A549 (cell line): ENCODE results near the gene UMAD1. TPM values are rescaled to one million over a fixed set of nuclear protein-coding genes. Genes with fewer than 3 reads are reported as not detected.

Experiments
- ATAC-seq, 2 experiments: fragments of 200-7000 bp in 1 of 2; fragments of >200 bp in 1 of 2; cut with Nextera tagmentation in 1 of 2; cut with Tn5 transposase in 1 of 2; 3 replicates each; pipeline versions ENCODE4 v1.8.0 to v1.9.1; 2018 to 2020; ENCODE audit warnings: mild to moderate bottlenecking in 1 of 2, moderate library complexity in 1 of 2
- CTCF ChIA-PET: fragments of 300-600 bp; sonication (Branson Sonifier 250); formaldehyde crosslinking; extraction: SDS; loops from one replicate; lab custom pipeline; 2021; ENCODE audit warnings: antibody characterized with exemption, inconsistent platforms; lab: Yijun Ruan, JAX
- POLR2A ChIA-PET: fragments of 350-600 bp; formaldehyde crosslinking; extraction: SDS; loops from one replicate; lab custom pipeline; 2021; ENCODE audit warnings: antibody characterized with exemption, inconsistent platforms; lab: Yijun Ruan, JAX
- DNase-seq, 2 experiments: peaks; one replicate each; pipeline versions ENCODE4 v3.0.0 to v3.0.0-alpha.2; 2011 to 2016; ENCODE audit warnings: low read depth in 1 of 2, low spot score in 1 of 2
- FAIRE-seq: peaks from 2 replicates; lab custom pipeline; 2011; peaks lifted over from hg19 to GRCh38; lab: Jason Lieb, UNC
- H3K27ac ChIP-seq, 2 experiments: fragments of >200 bp; sonication (Bioruptor Twin); formaldehyde crosslinking; 3 replicates each; pipeline ENCODE4 v1.5.1; 2016 to 2017
- H3K4me1 ChIP-seq: fragments of >200 bp; sonication (Bioruptor Twin); formaldehyde crosslinking; 3 replicates; pipeline ENCODE4 v1.6.1; 2016
- H3K4me2 ChIP-seq: fragments of >200 bp; sonication (Bioruptor Twin); formaldehyde crosslinking; 3 replicates; pipeline ENCODE4 v1.6.1; 2016
- H3K4me3 ChIP-seq: fragments of >200 bp; sonication (Bioruptor Twin); formaldehyde crosslinking; 3 replicates; pipeline ENCODE4 v1.5.1; 2016
- H3K9me3 ChIP-seq: fragments of >200 bp; sonication (Bioruptor Twin); formaldehyde crosslinking; 3 replicates; pipeline ENCODE4 v1.6.1; 2016
- BHLHE40 ChIP-seq: IDR thresholded peaks from 2 replicates; pipeline ENCODE4 v1.6.1; 2012; ENCODE audit warnings: low read depth, low read length, inconsistent platforms
- CBX8 ChIP-seq: fragments of 200-600 bp; sonication (generic); IDR thresholded peaks from 2 replicates; pipeline ENCODE4 v1.6.1; 2016
- CEBPB ChIP-seq, 2 experiments: fragments of >200 bp in 1 of 2; sonication (Bioruptor Twin) in 1 of 2; formaldehyde crosslinking in 1 of 2; IDR thresholded peaks; 2 replicates each; pipeline ENCODE4 v1.6.1; 2012 to 2016
- EHF ChIP-seq: fragments of 250-450 bp; sonication (Bioruptor Pico); IDR thresholded peaks from 2 replicates; pipeline ENCODE4 v1.5.0; 2020; ENCODE audit warnings: mild to moderate bottlenecking
- EP300 ChIP-seq, 2 experiments: fragments of >200 bp; sonication (Bioruptor Twin); formaldehyde crosslinking; IDR thresholded peaks; 2 replicates in 1 of 2; 3 replicates in 1 of 2; pipeline ENCODE4 v1.6.1; 2016 to 2017
- FOSB ChIP-seq: fragments of 250-450 bp; sonication (Bioruptor Pico); IDR thresholded peaks from 2 replicates; pipeline ENCODE4 v1.5.0; 2020; ENCODE audit warnings: mild to moderate bottlenecking, moderate library complexity
- FOSL2 ChIP-seq, 2 experiments: fragments of 450-650 bp in 1 of 2; fragments of >200 bp in 1 of 2; sonication (Bioruptor Twin) in 1 of 2; formaldehyde crosslinking; IDR thresholded peaks; 2 replicates each; pipeline versions ENCODE4 v1.5.0 to v1.6.1; 2016 to 2020; ENCODE audit warnings: mild to moderate bottlenecking in 1 of 2, moderate library complexity in 1 of 2
- GATA3 ChIP-seq: IDR thresholded peaks from 2 replicates; pipeline ENCODE4 v1.6.1; 2012; ENCODE audit warnings: borderline replicate concordance
- HDAC2 ChIP-seq: fragments of 200-600 bp; sonication (generic); IDR thresholded peaks from 2 replicates; pipeline ENCODE4 v1.6.1; 2016
- HOXA7 ChIP-seq: fragments of 250-450 bp; sonication (Bioruptor Pico); IDR thresholded peaks from 2 replicates; pipeline ENCODE4 v1.5.0; 2020; ENCODE audit warnings: mild to moderate bottlenecking, moderate library complexity
- HOXB13 ChIP-seq: fragments of 250-450 bp; sonication (Bioruptor Pico); IDR thresholded peaks from 2 replicates; pipeline ENCODE4 v1.5.0; 2020; ENCODE audit warnings: low read depth, mild to moderate bottlenecking, moderate library complexity
- HOXB5 ChIP-seq: fragments of 250-450 bp; sonication (Bioruptor Pico); IDR thresholded peaks from 2 replicates; pipeline ENCODE4 v1.5.0; 2020; ENCODE audit warnings: mild to moderate bottlenecking, moderate library complexity
- JUN ChIP-seq, 2 experiments: fragments of >200 bp; sonication (Bioruptor Twin); formaldehyde crosslinking; IDR thresholded peaks; 2 replicates in 1 of 2; 3 replicates in 1 of 2; pipeline ENCODE4 v1.6.1; 2016 to 2017
- KDM1A ChIP-seq: fragments of 200-600 bp; sonication (generic); IDR thresholded peaks from 2 replicates; pipeline ENCODE4 v1.6.1; 2016; ENCODE audit warnings: low read depth, mild to moderate bottlenecking
- MAFK ChIP-seq: fragments of 450-650 bp; IDR thresholded peaks from 2 replicates; pipeline ENCODE4 v1.6.1; 2014; ENCODE audit not compliant: partially characterized antibody
- MAZ ChIP-seq: fragments of 150-350 bp; IDR thresholded peaks from 2 replicates; pipeline ENCODE4 v1.6.1; 2014; ENCODE audit warnings: antibody characterized with exemption, low read depth, low read length, borderline replicate concordance
- MYC ChIP-seq: IDR thresholded peaks from 2 replicates; pipeline ENCODE4 v1.6.1; 2012; ENCODE audit warnings: mild to moderate bottlenecking, inconsistent platforms, low read length, improper control_type of control experiment, borderline replicate concordance
- PBX3 ChIP-seq: IDR thresholded peaks from 2 replicates; pipeline ENCODE4 v1.6.1; 2012
- RFX5 ChIP-seq: fragments of 450-650 bp; IDR thresholded peaks from 2 replicates; pipeline ENCODE4 v1.7.1; 2014; ENCODE audit warnings: antibody characterized with exemption, mild to moderate bottlenecking, moderate library complexity
- RNF2 ChIP-seq: fragments of 200-600 bp; sonication (generic); IDR thresholded peaks from 2 replicates; pipeline ENCODE4 v1.6.1; 2016; ENCODE audit warnings: low read depth, mild to moderate bottlenecking, antibody characterized with exemption, moderate library complexity, borderline replicate concordance
- TP53 ChIP-seq: fragments of 250-450 bp; sonication (Bioruptor Pico); IDR thresholded peaks from 2 replicates; pipeline ENCODE4 v1.5.0; 2021; ENCODE audit warnings: mild to moderate bottlenecking, moderate library complexity
- ZC3H11A ChIP-seq: fragments of 450-650 bp; IDR thresholded peaks from 2 replicates; pipeline ENCODE4 v1.6.1; 2014; ENCODE audit warnings: antibody characterized with exemption, mild to moderate bottlenecking
- ZFP36 ChIP-seq: fragments of 450-650 bp; IDR thresholded peaks from 2 replicates; pipeline ENCODE4 v1.6.1; 2014; ENCODE audit warnings: borderline replicate concordance; ENCODE audit not compliant: partially characterized antibody
- WGBS: methylation state at CpG from one replicate; pipeline ENCODE4 v1.1.6; 2017; ENCODE audit errors: missing lambda C conversion rate; 5-methylcytosine and 5-hydroxymethylcytosine counted together
- polyA plus RNA-seq, 4 experiments: library from polyadenylated mRNA; depleted of rRNA in 3 of 4; stranded (reverse); fragments of >200 nt; fragmentation: RNase III in 1 of 4; extraction: RNeasy Plus Mini Kit Qiagen cat#74134 plus additional on column Dnase treatment in 1 of 4; gene quantifications; 2 replicates in 3 of 4; 3 replicates in 1 of 4; pipeline ENCODE4 v1.2.3, GENCODE V29; 2011 to 2017

The UMAD1 gene
- polyA plus RNA-seq, 2 of the 4 experiments (the other 2 are of a cell fraction), result 21.4 to 46.4 TPM

GRCh38 chr7:7785344-7785973 is 144.9 kb downstream of the UMAD1 start:
- Histone ChIP-seq H3K4me2 (no peak overlapping the region), H3K9me3 (no peaks in the 10 kb centered on the region), H3K27ac (no peak overlapping the region), H3K4me1 (peaks cover 5% of the 10 kb centered on the region; the same call in 1 of the 3 replicates), H3K4me3 (no peak overlapping the region)
- 90% methylated on average over 6 of the region's 6 CpGs for WGBS
- no peak for ATAC-seq
- FAIRE-seq, result no peak
- POLR2A ChIA-PET, result no interaction called here
- TF ChIP-seq HOXB13 (no peak), MAZ (no peak), EHF (no peak), JUN (IDR thresholded peaks at IDR 0.05) (no peak), TP53 (CRISPR knock-in tag) (no peak), EP300 (IDR thresholded peaks at IDR 0.05) (no peak), MAFK (no peak)
- CTCF ChIA-PET, result no interaction called here
- DNase-seq, result no peak

DNA sequence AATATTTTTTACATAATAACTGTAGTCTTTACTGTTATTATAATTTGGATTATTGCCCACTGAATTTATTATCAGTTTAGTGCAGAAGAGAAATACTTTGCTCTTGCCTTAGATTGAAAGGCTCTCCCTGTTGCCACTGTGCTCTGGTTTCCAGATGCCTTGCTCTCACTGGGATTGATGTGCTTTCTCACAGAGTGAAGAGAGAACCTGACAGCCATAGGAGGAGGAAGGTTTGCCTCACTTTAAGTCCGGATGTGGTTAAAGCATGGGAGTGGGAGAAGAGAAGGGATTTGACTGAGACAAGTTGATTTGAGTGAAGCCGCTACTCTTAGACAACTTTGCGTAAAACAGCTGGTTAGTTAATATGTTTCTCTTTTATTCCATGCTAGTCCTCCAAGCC is 146.0 kb downstream of the UMAD1 start:
- ATAC-seq (no peak), FAIRE-seq (no peak), DNase-seq (no peak)
- H3K9me3 ChIP-seq, result no peaks in the 10 kb centered on the region
- ChIA-PET CTCF (no interaction called here), POLR2A (no interaction called here)
- H3K4me2 ChIP-seq, result no peak overlapping the region
- no peak overlapping the region for H3K4me3 ChIP-seq
- WGBS, result 92% methylated on average over 3 of the region's 3 CpGs
- H3K4me1 ChIP-seq, result peaks cover 6% of the 10 kb centered on the region; the same call in 1 of the 3 replicates
- H3K27ac ChIP-seq, result no peak overlapping the region
- TF ChIP-seq MYC, result no peak
- no peak for TF ChIP-seq HDAC2
- TF ChIP-seq CEBPB (IDR thresholded peaks at IDR 0.05), result no peak
- no peak for TF ChIP-seq BHLHE40
- no peak for TF ChIP-seq RFX5
- TF ChIP-seq CBX8, result no peak
- TF ChIP-seq HOXB13, result no peak
- TF ChIP-seq ZFP36, result no peak

DNA sequence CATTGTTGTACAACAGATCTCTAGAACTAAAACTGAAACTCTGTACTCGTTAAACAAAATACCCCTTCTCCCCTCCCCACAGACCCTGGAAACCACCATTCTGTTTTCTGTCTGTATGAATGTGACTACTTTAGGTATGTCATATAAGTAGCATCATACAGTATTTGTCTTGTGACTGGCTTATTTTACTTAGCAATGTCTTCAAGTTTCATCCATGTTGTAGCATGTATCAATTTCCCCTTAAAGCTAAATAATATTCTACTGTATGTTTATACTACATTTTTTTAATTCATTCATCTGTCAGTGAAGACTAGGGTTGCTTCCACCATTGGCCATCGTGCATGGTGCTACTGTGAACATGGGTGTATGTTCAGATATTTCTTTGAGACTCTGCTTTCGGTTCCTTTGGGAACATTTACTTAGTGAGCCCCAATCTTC is 149.0 kb downstream of the UMAD1 start:
- no peak for FAIRE-seq
- 91% methylated on average over 3 of the region's 3 CpGs for WGBS
- ChIA-PET CTCF (no interaction called here), POLR2A (no interaction called here)
- Histone ChIP-seq H3K4me1 (peaks cover 6% of the 10 kb centered on the region; the same call in 1 of the 3 replicates), H3K27ac (no peak overlapping the region), H3K9me3 (no peaks in the 10 kb centered on the region), H3K4me3 (no peak overlapping the region), H3K4me2 (no peak overlapping the region)
- DNase-seq, result no peak
- no peak for TF ChIP-seq PBX3
- no peak for TF ChIP-seq KDM1A
- no peak for TF ChIP-seq GATA3
- TF ChIP-seq RNF2, result no peak
- TF ChIP-seq FOSL2 (IDR thresholded peaks at IDR 0.05), result no peak
- TF ChIP-seq FOSL2 (CRISPR knock-in tag; IDR thresholded peaks at IDR 0.05), result no peak
- no peak for TF ChIP-seq HDAC2
- TF ChIP-seq FOSB (CRISPR knock-in tag), result no peak
- no peak for TF ChIP-seq HOXB5 (CRISPR knock-in tag)
- no peak for TF ChIP-seq TP53 (CRISPR knock-in tag)
- no peak for TF ChIP-seq HOXA7 (CRISPR knock-in tag)
- no peak for TF ChIP-seq ZC3H11A
- no peak for ATAC-seq
